Pulmonary artery endothelial cell (primary cell): ENCODE results near the gene ASPHD1. TPM values are rescaled to one million over a fixed set of nuclear protein-coding genes. Genes with fewer than 3 reads are reported as not detected.
"Not testable (repeated sequence)": the region's sequence is repeated elsewhere in the genome, so short reads cannot be mapped to it uniquely, and the experiment has no call there.

Experiments used
- DNase-seq: peaks from one replicate; pipeline ENCODE4 v3.0.0-alpha.2; 2011; ENCODE audit warnings: low read depth, low spot score
- total RNA-seq: library from RNA; depleted of rRNA; stranded (reverse); fragments of >200 nt; gene quantifications from 2 replicates; pipeline ENCODE4 v1.2.3, GENCODE V29; 2014

Gene ASPHD1
- total RNA-seq, 1 donor from 2014 or later: 1.3 TPM

GRCh38 chr16:29907973-29908372, 7.7 kb downstream of the ASPHD1 start:
- DNase-seq: no peak

- DNase-seq: no peak
These were observed 8.5 kb downstream of the ASPHD1 start for GRCh38 chr16:29908719-29909220.

GRCh38 chr16:29909391-29909790, 9.1 kb downstream of the ASPHD1 start:
- DNase-seq: no peak

- not testable (repeated sequence) for DNase-seq
These were observed 9.6 kb downstream of the ASPHD1 start for GRCh38 chr16:29909851-29910250.

- no peak for DNase-seq
These were observed 10.8 kb downstream of the ASPHD1 start for GRCh38 chr16:29910819-29911675.

- no peak for DNase-seq
These were observed 11.4 kb downstream of the ASPHD1 start for GRCh38 chr16:29911676-29912010.

- DNase-seq: no peak
These were observed 11.8 kb downstream of the ASPHD1 start for GRCh38 chr16:29912087-29912486.

GRCh38 chr16:29913514-29913913, 13.2 kb downstream of the ASPHD1 start:
- DNase-seq: no peak

GRCh38 chr16:29915590-29916247, 15.4 kb downstream of the ASPHD1 start:
- peak; percentile 55 for DNase-seq

GRCh38 chr16:29916979-29917378, 16.7 kb downstream of the ASPHD1 start:
- no peak for DNase-seq

GRCh38 chr16:29920288-29921033, 20.2 kb downstream of the ASPHD1 start:
- DNase-seq: no peak

- DNase-seq: no peak
These were observed 20.7 kb downstream of the ASPHD1 start for GRCh38 chr16:29921034-29921385.

- DNase-seq: no peak
These were observed 22.0 kb downstream of the ASPHD1 start for GRCh38 chr16:29922326-29922725.

GRCh38 chr16:29922986-29923501, 22.8 kb downstream of the ASPHD1 start:
- no peak for DNase-seq

GRCh38 chr16:29925105-29925756, 24.9 kb downstream of the ASPHD1 start:
- DNase-seq: no peak

GRCh38 chr16:29925781-29926710, 25.8 kb downstream of the ASPHD1 start, which contains the start of gene KCTD13:
Gene KCTD13 (minus strand): TSS chr16:29926226. CDS start chr16:29926033, 193 bp downstream.
- DNase-seq: no peak

GRCh38 chr16:29926711-29927052, 26.4 kb downstream of the ASPHD1 start:
- no peak for DNase-seq

- DNase-seq: no peak
These were observed 27.0 kb downstream of the ASPHD1 start for GRCh38 chr16:29927070-29927905.

- DNase-seq: not testable (repeated sequence)
These were observed 31.5 kb downstream of the ASPHD1 start for GRCh38 chr16:29931750-29932149.
